HepG2 (cell line): Measurements from ENCODE around the gene NAXD. TPM values are rescaled to one million over a fixed set of nuclear protein-coding genes. Genes with fewer than 3 reads are reported as not detected.

Experiments used
- MBD4 ChIP-seq: IDR thresholded peaks from 2 replicates; pipeline ENCODE4 v1.6.1; 2012; ENCODE audit warnings: low read length, inconsistent platforms, borderline replicate concordance
- MEIS1 ChIP-seq: sonication (generic); formaldehyde crosslinking; IDR thresholded peaks from 2 replicates; pipeline ENCODE4 v1.9.0; 2021; ENCODE audit warnings: mild to moderate bottlenecking, missing genetic modification reagents, moderate library complexity, borderline replicate concordance
- NFIC ChIP-seq: IDR thresholded peaks from 2 replicates; pipeline ENCODE4 v1.6.1; 2012; ENCODE audit warnings: mild to moderate bottlenecking, low read length, inconsistent platforms
- REPIN1 ChIP-seq: sonication (generic); formaldehyde crosslinking; IDR thresholded peaks from 2 replicates; pipeline ENCODE4 v1.8.0; 2022; ENCODE audit warnings: missing genetic modification reagents, low read depth, mild to moderate bottlenecking, borderline replicate concordance
- TCF7 ChIP-seq: sonication (generic); IDR thresholded peaks from 2 replicates; pipeline ENCODE4 v1.6.1; 2016; ENCODE audit warnings: antibody characterized with exemption, low read depth
- ZFP36L2 ChIP-seq: sonication (generic); formaldehyde crosslinking; IDR thresholded peaks from 2 replicates; pipeline ENCODE4 v1.4.0; 2020; ENCODE audit warnings: missing genetic modification reagents
- ZNF143 ChIP-seq: sonication (generic); formaldehyde crosslinking; IDR thresholded peaks from 2 replicates; pipeline ENCODE4 v1.4.0; 2020; ENCODE audit warnings: missing genetic modification reagents
- ZNF350 ChIP-seq: sonication (generic); formaldehyde crosslinking; IDR thresholded peaks from 2 replicates; pipeline ENCODE4 v1.4.0; 2020; ENCODE audit warnings: mild to moderate bottlenecking, low read depth, missing genetic modification reagents, borderline replicate concordance
- polyA plus RNA-seq, 8 experiments: library from polyadenylated mRNA; depleted of rRNA in 3 of 8; stranded (reverse) in 7 of 8; unstranded in 1 of 8; fragments of >200 nt; fragmentation: Illumina TruSeq in 4 of 8; extraction: Trizol in 4 of 8; gene quantifications; 2 replicates each; pipeline versions ENCODE4 v1.2.1 to v1.2.3, GENCODE V29; 2011 to 2016; ENCODE audit warnings: low read depth in 4 of 8, missing spikeins in 1 of 8, mixed read lengths in 1 of 8; ENCODE audit not compliant: insufficient read depth in 1 of 8
- total RNA-seq, 5 experiments: library from RNA; depleted of rRNA; stranded (reverse); fragments of >200 nt; fragmentation: Illumina TruSeq; extraction: Trizol; gene quantifications; 2 replicates each; pipeline ENCODE4 v1.2.3, GENCODE V29; 2016; ENCODE audit warnings: low read depth in 1 of 5
- TF ChIP-seq, protein P1 (sequence below): IDR thresholded peaks from 2 replicates; pipeline ENCODE4 v1.6.1; 2016; ENCODE audit warnings: low read depth, missing genetic modification reagents, missing compliant biosample characterization
- TF ChIP-seq, protein P2 (sequence below), 2 experiments: sonication (generic) in 1 of 2; formaldehyde crosslinking in 1 of 2; IDR thresholded peaks; 2 replicates each; pipeline versions ENCODE4 v1.6.1 to v1.9.0; 2014 to 2022; ENCODE audit warnings: antibody characterized with exemption in 1 of 2, borderline replicate concordance in 1 of 2, inconsistent platforms in 1 of 2, low read depth in 1 of 2, missing genetic modification reagents in 1 of 2
- TF ChIP-seq, protein P3 (sequence below): sonication (generic); formaldehyde crosslinking; conservative IDR thresholded peaks from 2 replicates; pipeline ENCODE4 v1.4.0; 2020; ENCODE audit warnings: missing genetic modification reagents
- TF ChIP-seq, protein P4 (sequence below): sonication (generic); formaldehyde crosslinking; IDR thresholded peaks from 2 replicates; pipeline ENCODE4 v1.8.0; 2022; ENCODE audit warnings: missing genetic modification reagents, mild to moderate bottlenecking, inconsistent platforms, borderline replicate concordance

The NAXD gene
- total and polyA plus RNA-seq, 2 of the 13 experiments (the other 11 are each of a cell fraction or from before 2014, with no cell fraction given) = 19.0 to 23.2 TPM

DNA sequence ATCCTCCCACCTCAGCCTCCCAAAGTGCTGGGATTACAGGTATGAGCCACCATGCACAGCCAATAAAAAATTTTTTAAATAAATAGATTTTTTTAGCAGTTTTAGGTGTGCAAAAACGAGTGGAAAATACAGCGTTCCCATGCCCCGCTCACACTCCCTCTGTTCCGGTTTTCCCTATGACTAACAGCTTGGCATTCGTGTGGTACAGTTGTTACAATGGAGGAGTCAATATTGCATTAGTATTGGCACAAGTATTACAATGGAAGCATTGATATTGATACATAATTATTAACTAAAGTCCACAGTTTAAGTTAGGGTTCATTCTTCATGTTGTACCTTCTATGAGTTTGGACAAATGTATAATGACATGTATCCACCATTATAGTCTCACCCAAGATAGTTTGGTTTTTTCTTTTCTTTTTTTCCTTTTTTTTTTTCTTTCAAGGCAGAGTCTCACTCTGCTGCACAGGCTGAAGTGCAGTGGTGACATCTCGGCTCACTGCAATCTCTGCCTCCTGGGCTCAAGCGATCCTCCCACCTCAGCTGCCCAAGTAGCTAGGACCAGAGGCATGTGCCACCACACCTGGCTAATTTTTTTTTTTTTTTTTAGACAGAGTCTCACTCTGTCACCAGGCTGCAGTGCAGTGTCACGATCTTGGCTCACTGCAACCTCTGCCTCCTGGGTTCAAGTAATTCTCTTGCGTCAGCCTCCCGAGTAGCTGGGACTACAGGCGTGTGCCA, 38.4 kb upstream of the NAXD start (continued):
- TF ChIP-seq, protein P1, sequence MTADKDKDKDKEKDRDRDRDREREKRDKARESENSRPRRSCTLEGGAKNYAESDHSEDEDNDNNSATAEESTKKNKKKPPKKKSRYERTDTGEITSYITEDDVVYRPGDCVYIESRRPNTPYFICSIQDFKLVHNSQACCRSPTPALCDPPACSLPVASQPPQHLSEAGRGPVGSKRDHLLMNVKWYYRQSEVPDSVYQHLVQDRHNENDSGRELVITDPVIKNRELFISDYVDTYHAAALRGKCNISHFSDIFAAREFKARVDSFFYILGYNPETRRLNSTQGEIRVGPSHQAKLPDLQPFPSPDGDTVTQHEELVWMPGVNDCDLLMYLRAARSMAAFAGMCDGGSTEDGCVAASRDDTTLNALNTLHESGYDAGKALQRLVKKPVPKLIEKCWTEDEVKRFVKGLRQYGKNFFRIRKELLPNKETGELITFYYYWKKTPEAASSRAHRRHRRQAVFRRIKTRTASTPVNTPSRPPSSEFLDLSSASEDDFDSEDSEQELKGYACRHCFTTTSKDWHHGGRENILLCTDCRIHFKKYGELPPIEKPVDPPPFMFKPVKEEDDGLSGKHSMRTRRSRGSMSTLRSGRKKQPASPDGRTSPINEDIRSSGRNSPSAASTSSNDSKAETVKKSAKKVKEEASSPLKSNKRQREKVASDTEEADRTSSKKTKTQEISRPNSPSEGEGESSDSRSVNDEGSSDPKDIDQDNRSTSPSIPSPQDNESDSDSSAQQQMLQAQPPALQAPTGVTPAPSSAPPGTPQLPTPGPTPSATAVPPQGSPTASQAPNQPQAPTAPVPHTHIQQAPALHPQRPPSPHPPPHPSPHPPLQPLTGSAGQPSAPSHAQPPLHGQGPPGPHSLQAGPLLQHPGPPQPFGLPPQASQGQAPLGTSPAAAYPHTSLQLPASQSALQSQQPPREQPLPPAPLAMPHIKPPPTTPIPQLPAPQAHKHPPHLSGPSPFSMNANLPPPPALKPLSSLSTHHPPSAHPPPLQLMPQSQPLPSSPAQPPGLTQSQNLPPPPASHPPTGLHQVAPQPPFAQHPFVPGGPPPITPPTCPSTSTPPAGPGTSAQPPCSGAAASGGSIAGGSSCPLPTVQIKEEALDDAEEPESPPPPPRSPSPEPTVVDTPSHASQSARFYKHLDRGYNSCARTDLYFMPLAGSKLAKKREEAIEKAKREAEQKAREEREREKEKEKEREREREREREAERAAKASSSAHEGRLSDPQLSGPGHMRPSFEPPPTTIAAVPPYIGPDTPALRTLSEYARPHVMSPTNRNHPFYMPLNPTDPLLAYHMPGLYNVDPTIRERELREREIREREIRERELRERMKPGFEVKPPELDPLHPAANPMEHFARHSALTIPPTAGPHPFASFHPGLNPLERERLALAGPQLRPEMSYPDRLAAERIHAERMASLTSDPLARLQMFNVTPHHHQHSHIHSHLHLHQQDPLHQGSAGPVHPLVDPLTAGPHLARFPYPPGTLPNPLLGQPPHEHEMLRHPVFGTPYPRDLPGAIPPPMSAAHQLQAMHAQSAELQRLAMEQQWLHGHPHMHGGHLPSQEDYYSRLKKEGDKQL (CRISPR knock-in tag) = no peak
- TF ChIP-seq ZNF350 (CRISPR knock-in tag) (no peak), MEIS1 (CRISPR knock-in tag) (no peak), ZFP36L2 (CRISPR knock-in tag) (no peak), NFIC (0 out of 2 replicates have a peak, but pooled peaks have one; percentile 45), REPIN1 (CRISPR knock-in tag) (no peak), TCF7 (peak; percentile 10; the same call in 1 of the 2 replicates), MBD4 (no peak), ZNF143 (no peak)
- TF ChIP-seq, protein P2, sequence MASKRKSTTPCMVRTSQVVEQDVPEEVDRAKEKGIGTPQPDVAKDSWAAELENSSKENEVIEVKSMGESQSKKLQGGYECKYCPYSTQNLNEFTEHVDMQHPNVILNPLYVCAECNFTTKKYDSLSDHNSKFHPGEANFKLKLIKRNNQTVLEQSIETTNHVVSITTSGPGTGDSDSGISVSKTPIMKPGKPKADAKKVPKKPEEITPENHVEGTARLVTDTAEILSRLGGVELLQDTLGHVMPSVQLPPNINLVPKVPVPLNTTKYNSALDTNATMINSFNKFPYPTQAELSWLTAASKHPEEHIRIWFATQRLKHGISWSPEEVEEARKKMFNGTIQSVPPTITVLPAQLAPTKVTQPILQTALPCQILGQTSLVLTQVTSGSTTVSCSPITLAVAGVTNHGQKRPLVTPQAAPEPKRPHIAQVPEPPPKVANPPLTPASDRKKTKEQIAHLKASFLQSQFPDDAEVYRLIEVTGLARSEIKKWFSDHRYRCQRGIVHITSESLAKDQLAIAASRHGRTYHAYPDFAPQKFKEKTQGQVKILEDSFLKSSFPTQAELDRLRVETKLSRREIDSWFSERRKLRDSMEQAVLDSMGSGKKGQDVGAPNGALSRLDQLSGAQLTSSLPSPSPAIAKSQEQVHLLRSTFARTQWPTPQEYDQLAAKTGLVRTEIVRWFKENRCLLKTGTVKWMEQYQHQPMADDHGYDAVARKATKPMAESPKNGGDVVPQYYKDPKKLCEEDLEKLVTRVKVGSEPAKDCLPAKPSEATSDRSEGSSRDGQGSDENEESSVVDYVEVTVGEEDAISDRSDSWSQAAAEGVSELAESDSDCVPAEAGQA (IDR thresholded peaks at IDR 0.05; ENCODE audit: low read depth) = no peak
- TF ChIP-seq, protein P2 (CRISPR knock-in tag; IDR thresholded peaks at IDR 0.05; ENCODE audit: borderline replicate concordance) = no peak
- TF ChIP-seq, protein P3, sequence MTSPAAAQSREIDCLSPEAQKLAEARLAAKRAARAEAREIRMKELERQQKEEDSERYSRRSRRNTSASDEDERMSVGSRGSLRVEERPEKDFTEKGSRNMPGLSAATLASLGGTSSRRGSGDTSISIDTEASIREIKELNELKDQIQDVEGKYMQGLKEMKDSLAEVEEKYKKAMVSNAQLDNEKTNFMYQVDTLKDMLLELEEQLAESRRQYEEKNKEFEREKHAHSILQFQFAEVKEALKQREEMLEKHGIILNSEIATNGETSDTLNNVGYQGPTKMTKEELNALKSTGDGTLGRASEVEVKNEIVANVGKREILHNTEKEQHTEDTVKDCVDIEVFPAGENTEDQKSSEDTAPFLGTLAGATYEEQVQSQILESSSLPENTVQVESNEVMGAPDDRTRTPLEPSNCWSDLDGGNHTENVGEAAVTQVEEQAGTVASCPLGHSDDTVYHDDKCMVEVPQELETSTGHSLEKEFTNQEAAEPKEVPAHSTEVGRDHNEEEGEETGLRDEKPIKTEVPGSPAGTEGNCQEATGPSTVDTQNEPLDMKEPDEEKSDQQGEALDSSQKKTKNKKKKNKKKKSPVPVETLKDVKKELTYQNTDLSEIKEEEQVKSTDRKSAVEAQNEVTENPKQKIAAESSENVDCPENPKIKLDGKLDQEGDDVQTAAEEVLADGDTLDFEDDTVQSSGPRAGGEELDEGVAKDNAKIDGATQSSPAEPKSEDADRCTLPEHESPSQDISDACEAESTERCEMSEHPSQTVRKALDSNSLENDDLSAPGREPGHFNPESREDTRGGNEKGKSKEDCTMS (CRISPR knock-in tag) = no peak
- TF ChIP-seq, protein P4, sequence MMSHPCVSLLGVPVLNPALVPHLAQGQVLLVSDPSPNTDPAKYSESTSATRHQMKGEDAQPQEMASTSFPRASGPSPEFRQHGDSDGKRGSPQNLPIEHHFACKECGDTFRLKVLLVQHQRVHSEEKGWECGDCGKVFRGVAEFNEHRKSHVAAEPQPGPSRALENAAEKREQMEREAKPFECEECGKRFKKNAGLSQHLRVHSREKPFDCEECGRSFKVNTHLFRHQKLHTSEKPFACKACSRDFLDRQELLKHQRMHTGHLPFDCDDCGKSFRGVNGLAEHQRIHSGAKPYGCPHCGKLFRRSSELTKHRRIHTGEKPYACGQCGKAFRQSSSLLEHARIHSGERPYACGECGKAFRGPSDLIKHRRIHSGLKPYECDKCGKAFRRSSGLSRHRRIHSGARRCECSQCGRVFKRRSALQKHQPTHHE (CRISPR knock-in tag) = no peak
